SU-DHL-6 (cell line): ENCODE measurements around the gene ZNF81.

Experiments used
- CTCF ChIP-seq: fragments of 200-600 bp; sonication (generic); IDR thresholded peaks from one replicate; pipeline ENCODE4 v1.5.1; 2017; ENCODE audit warnings: antibody characterized with exemption, mild to moderate bottlenecking, low read length, moderate library complexity; ENCODE audit not compliant: insufficient read depth, poor library complexity, severe bottlenecking
- EZH2phosphoT487 ChIP-seq: fragments of 200-600 bp; sonication (generic), shearing (Covaris generic); conservative IDR thresholded peaks from 2 replicates; pipeline ENCODE4 v1.6.1; 2018; ENCODE audit warnings: mild to moderate bottlenecking, antibody characterized with exemption, low read length, moderate library complexity, mixed read lengths

- no peak for TF ChIP-seq CTCF
- no peak for TF ChIP-seq EZH2phosphoT487
These were observed 61.3 kb downstream of the ZNF81 start for GRCh38 chrX:47898024-47898423.
